A673 (cell line): ENCODE data around the gene EVA1A.

Experiments used
- CTCF ChIP-seq: fragments of 300-800, 200-600 bp; sonication (generic); conservative IDR thresholded peaks from 2 replicates; pipeline ENCODE4 v1.5.1; 2017; ENCODE audit warnings: low read depth, mild to moderate bottlenecking, antibody characterized with exemption, low read length, moderate library complexity, mixed read lengths
- EZH2 ChIP-seq: fragments of 200-600 bp; sonication (generic); IDR thresholded peaks from 2 replicates; pipeline ENCODE4 v1.6.1; 2017; ENCODE audit warnings: borderline replicate concordance, low read depth, mild to moderate bottlenecking, mixed read lengths, antibody characterized with exemption, low read length; ENCODE audit not compliant: poor library complexity, severe bottlenecking

- no peak for TF ChIP-seq EZH2
- TF ChIP-seq CTCF = no peak
These were observed 60.1 kb downstream of the EVA1A start for GRCh38 chr2:75500633-75501032.
